ENCODE data around the gene TMEM52.

TMEM52 gene

DNA sequence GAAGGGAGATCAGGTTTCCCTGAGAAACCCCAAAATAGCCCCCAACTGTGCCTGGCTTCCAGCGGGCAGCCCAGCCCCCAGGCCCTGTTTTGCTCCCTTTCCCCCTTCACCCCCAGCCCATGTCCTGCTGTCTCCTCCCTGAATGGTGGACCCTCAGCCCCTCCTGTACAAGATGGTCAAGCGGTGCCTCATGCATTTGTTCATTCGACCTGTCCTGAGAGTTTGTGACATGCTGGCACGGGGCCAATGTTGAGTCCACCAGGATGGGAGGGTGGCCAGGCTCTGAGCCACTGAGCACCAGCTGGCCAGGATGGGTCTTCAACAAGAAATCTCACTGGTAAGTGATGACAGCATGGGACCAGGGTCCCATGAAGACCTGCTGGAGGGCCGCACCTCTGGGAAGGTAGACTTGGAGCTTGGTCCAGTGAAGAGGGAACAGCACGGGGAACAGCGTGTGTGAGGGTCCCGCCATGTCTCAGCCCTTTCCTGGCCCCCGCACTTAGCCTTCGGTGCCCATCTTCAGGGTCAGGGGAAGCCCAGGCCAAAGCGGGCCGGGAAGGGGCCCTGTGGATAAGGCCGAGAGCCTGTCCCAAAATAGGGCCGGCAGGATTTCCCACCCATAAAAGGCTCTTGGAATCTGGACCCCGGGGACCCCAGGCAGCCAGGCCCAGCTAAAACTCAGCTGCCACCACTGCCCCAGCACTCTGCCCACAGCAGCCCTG is 3.9 kb downstream of the TMEM52 start, which contains the start of gene CALML6:
Gene CALML6, plus strand, starts transcription at position 290 of the 722 bp plus-strand sequence. Its CDS starts 21 bp downstream, at position 311.
- DNase-seq (ENCODE audit: low read depth): no peak

- no peak for DNase-seq (ENCODE audit: low read depth)
Measured at GRCh38 chr1:1914101-1914970, 4.7 kb downstream of the TMEM52 start.

- DNase-seq (ENCODE audit: low read depth): no peak
Measured at GRCh38 chr1:1911350-1912041, 7.6 kb downstream of the TMEM52 start.

DNA sequence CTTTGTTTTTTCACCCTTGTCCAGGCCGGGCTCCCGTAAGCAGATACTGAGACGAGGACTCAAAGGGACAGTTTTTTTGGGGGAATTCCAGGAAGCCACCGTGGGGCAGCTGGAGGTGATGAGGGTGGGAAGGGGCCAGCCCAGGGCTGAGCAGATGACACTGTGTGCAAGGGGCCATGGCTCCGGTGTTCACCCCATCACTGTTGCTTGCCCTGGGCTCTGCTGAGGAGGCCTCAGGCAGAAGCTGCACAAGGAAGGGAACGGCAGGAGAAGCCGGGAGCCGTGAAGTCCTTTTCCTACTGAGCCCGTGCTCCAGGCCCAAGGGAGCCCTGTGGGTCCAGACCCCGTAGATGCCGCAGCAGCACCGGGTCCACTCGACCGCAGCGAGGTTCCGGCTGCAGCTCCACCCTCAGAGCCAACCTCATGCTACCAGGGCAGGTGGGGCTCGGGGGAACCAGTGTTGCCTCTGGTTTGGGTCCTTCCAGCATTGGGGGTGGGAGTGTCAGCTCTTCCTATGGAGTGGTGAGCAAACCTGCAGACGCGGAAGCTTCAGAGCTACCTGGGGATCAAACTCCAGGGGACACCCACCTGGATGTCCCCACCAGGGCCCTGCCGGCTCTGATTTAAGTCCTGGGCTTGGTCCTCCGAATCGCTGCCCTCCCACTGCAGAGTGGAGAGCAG is 8.3 kb downstream of the TMEM52 start:
- no peak for DNase-seq (ENCODE audit: low read depth)

- DNase-seq (ENCODE audit: low read depth): no peak
Measured at GRCh38 chr1:1910033-1910465, 9.0 kb downstream of the TMEM52 start.

DNA sequence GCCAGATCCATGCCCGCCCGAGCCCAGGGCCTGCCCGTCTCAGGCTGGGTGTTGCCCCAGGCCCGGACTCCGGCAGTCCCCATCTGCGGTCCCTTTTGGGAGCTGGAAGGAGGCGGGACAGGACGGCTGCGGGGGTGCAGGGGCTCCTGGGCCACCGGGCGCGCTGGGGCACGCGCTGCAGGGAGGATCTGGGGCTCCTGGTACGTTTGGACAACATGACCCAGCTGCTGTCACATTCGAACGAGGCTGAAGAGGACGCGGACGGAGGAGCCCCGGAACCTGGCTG is 10.6 kb downstream of the TMEM52 start:
- no peak for DNase-seq (ENCODE audit: low read depth)

DNA sequence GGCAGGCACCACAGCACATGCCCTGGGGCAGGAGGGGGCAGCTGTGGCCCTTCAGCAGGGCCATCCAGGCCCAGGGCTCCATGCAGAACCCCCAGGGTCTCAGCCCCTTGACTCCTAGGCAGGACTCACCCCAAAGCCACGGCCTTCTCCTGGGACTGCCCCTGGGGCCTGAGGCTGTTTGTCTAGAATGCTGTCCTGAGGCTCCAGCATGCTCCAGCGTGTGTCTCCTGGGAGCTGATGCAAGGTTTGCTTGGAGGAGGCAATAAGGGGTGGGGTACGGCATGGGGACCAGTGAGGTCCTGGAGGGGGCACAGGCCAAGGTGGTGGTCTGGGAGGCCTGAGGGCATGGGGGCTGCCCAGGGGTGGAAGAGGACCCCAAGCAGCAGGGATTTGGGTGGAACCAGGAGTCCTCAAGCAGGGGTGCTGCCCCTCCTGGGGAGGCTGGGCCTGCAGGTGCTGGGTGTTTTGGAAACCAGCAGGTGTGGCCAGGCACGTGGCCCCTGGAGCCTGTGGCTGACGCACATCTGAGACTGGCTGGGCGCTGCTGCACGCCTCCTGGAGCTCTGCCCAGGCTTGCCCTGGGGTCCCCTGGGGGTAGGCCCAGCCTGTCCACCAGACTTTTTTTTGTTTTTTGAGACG is 11.9 kb downstream of the TMEM52 start:
- DNase-seq (ENCODE audit: low read depth): peak; percentile 18

DNA sequence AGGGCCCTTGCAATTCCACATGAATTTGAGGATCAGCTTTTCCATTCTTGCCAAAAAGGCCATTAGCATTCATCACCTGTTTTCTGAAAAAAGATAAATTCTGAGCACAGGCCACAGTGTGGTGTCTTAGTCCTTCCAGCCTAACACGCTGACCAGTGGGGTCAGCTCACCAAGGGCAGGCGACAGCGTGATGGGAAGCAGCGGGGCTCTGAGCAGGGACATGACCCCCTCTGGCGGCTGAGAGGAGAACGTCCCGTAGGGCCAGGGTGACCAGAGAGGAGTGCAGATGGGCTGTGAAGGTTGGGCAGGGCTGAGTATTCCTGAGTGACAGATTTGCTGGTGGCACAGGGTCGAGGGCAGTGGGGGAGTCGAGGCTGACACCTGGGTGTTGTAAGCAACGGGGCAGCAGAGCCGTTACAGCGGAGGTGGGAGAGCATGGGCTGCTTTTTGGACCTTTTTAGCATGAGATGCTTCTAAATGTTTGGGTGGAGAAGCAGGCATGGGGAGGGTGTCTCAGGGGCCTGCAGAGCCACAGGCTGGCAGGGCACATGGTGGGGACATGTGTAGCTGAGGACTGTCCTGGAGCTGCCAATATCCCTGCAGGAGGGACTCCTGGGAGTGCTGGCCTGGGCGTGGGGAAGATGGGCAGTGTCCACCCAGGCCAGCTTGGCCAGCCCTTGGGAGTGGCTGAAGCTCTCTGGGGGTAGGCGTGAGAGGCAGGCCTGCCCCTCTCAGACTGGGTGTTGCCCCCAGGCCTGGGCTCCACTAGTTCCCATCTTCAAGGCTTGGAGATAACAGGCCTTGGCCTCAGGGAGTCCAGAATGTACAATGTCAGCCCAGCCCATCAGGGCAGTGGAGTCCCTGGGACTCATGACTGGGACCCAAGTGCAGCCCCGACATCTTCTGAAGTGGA is 12.6 kb downstream of the TMEM52 start:
- DNase-seq (ENCODE audit: low read depth): peak; percentile 86

- DNase-seq (ENCODE audit: low read depth): no peak
Measured at GRCh38 chr1:1903224-1903623, 15.9 kb downstream of the TMEM52 start.

GRCh38 chr1:1901641-1902294 is 17.3 kb downstream of the TMEM52 start:
- no peak for DNase-seq (ENCODE audit: low read depth)

GRCh38 chr1:1900883-1901640 is 18.0 kb downstream of the TMEM52 start:
- DNase-seq (ENCODE audit: low read depth): no peak

DNA sequence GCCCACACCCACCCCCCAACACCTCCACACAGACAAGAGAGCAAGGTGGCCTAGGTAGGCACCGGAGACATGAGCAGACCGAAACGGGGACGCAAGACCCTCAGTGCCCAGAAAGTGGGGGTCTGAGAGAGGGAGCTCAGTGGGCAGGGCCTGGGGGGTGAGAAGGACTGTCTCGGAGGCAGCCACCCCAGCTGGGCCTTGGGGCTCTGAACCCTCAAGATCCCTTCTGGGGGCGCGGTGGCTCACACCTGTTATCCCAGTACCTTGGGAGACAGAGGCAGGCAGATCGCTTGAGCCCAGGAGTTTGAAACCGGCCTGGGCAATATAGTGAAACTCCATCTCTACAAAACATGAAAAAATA is 19.1 kb downstream of the TMEM52 start:
- DNase-seq (ENCODE audit: low read depth): no peak

- no peak for DNase-seq (ENCODE audit: low read depth)
Measured at GRCh38 chr1:1899266-1899966, 19.7 kb downstream of the TMEM52 start.

DNA sequence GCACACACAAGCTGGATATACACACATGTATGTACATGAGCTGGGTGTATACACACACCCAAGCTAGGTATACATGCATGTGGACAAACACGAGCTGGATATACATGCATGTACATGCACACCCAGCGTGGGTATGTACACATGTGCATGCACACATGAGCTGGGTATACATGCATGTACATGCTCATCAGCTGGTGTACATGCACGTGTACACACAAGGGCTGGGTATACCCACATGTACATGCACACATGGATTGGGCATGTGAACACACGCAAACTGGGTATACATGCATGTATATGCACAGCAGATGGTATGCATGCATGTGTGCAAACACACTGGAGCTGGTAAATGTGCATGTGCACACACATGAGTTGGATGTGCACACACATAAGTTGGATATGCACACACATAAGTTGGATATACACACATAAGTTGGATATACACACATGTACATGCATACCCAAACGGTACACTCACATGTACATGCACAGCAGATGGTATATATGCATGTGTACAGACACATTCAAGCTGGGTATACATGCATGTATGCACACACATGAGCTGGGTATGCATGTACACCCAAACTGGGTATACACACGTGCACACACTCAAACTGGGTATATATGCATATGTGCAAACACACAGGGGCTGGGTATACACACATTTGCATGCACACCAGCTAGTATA is 20.7 kb downstream of the TMEM52 start:
- DNase-seq (ENCODE audit: low read depth): no peak

DNA sequence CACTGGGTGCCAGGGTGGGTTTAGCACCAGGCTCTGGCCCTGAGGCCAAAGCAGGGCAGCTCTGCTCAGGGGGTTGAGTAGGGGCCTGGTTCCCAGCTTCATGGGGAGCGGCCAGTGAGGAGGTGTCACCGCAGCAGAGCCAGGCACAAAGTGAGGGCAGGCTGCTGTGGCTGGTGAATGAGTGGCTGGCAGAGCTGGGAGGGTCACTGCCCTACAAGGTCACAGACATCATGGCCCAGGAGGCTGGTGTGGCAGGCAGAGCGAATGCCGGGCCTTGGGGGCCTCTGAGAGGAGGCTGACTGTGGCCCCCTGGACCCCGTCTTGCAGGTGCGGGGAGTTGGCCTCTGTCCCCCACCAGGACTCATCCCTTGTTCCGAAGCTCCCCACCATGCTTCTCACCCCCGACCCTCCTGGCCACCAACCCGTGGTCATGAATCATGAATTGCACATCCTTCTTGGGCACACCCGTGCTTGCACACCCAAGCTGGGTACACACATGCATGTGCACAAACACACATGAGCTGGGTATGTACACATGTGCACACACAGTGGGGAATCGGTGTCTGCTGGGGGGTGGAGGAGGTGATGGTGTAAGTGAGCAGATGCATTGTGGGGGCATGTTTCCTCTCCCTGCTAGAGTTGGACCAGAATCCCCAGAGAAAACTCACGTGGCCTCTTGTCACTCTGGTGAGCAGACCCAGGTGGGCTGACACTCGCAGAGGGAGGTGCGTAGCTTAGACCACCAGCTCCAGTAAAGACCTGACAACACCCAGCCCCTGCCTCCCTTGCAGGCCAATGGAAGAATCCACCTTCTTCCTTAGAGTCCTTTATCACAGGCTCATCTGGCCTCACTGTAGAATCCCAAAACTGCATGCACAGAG is 23.4 kb downstream of the TMEM52 start:
- no peak for DNase-seq (ENCODE audit: low read depth)

DNA sequence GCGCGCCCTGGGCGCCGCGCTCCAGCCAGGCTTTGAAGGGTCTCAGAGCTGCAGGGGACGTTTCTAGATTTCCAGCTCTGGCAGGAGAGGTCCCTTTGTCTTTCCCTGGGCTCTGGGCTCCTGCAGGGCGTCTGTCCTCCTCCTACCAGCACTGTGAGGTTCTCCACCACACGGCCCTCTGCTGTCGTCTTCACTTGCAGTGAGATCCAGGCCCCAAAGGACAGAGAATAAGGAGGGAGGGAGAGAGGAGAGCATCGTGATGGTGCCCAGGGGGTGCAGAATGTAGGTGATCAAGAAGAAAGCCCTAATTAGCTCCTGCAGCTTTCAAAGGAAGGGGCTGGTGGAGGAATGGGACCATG is 24.0 kb downstream of the TMEM52 start:
- DNase-seq (ENCODE audit: low read depth): no peak

DNA sequence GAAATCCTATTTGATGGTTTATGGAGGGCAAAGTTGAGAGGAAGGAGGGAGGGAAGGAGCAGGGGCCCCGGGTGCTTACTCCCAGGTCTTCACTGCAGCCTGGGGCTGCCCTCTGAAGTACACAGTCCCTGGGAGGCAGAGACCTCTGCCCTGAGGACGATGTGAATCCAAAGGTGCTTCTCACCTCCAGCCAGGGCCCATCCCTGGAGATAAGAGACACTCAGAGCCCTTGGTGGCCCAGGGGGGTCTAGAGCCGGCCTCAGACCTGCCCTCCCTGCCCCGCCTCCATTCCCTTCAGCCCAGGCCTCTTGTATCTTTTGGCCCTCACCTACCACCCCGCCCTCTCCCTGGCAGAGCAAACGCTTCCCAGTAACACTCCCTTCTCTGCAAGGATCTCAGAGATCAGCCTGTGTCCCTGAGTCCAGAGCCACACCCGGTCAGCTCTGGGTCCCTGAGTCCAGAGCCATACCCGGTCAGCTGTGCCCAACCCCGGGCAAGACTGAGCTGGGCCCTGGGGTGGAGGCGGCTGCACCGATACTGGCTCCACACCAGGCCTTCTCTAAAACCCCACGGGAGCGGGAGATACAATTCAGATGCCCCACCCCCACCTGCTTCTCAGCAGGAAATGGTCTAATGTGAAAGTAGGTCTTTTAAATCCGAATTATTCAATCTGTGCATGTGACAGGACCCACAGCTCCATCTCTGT is 24.6 kb downstream of the TMEM52 start:
- DNase-seq (ENCODE audit: low read depth): no peak

Measured in EH (cell line).